GM12878 (cell line): ENCODE measurements around the gene ATP5F1A. TPM values are rescaled to one million over a fixed set of nuclear protein-coding genes. Genes with fewer than 3 reads are reported as not detected.

ENCODE experiments used
- ATAC-seq: fragments of 200-7000 bp; cut with Tn5 transposase; 3 replicates; pipeline ENCODE4 v1.9.1; 2020; ENCODE audit warnings: mild to moderate bottlenecking, moderate library complexity
- BruUV-seq: library from RNA; stranded (reverse); fragments of 400-500 nt; replicated peaks from 2 replicates; lab custom pipeline; 2021; lab: Mats Ljungman, UMichigan
- CTCF ChIA-PET: fragments of 300-600 bp; sonication (Branson Sonifier 250); formaldehyde crosslinking; extraction: SDS; loops from one replicate; lab custom pipeline; 2021; ENCODE audit warnings: inconsistent platforms; lab: Yijun Ruan, JAX
- POLR2A ChIA-PET: fragments of 350-600 bp; formaldehyde crosslinking; extraction: SDS; loops from one replicate; lab custom pipeline; 2021; ENCODE audit warnings: inconsistent platforms; lab: Charles Lee
- RAD21 ChIA-PET: fragments of 300-600 bp; sonication (Branson Sonifier 250); formaldehyde crosslinking; loops from one replicate; lab custom pipeline; 2023; ENCODE audit warnings: antibody characterized with exemption; ENCODE audit not compliant: unreplicated experiment; lab: Charles Lee
- SMC1A ChIA-PET: fragments of 300-600 bp; sonication (Branson Sonifier 250); formaldehyde crosslinking; loops from one replicate; lab custom pipeline; 2023; ENCODE audit not compliant: unreplicated experiment, uncharacterized antibody; lab: Charles Lee
- DNase-seq: peaks from one replicate; pipeline ENCODE4 v3.0.0-alpha.2; 2011; ENCODE audit warnings: low read depth, low spot score
- FAIRE-seq: peaks from 3 replicates; lab custom pipeline; 2011; peaks lifted over from hg19 to GRCh38; lab: Jason Lieb, UNC
- H2AFZ ChIP-seq: 2 replicates; pipeline ENCODE4 v1.6.0; 2011; ENCODE audit warnings: low read depth, low read length, control low read depth; ENCODE audit not compliant: control insufficient read depth
- H3K27ac ChIP-seq: 2 replicates; pipeline ENCODE4 v1.5.1; 2011; ENCODE audit warnings: control low read depth; ENCODE audit not compliant: control insufficient read depth, insufficient read depth
- H3K27me3 ChIP-seq, 2 experiments: replicated peaks in 1 of 2; 2 replicates each; pipeline versions ENCODE4 v1.6.0 to v1.6.1; 2011; ENCODE audit warnings: low read length in 1 of 2; ENCODE audit not compliant: control insufficient read depth in 2 of 2, insufficient read depth in 2 of 2
- H3K36me3 ChIP-seq, 2 experiments: 2 replicates each; pipeline ENCODE4 v1.5.1; 2011; ENCODE audit warnings: low read length in 1 of 2; ENCODE audit not compliant: control insufficient read depth in 2 of 2, insufficient read depth in 2 of 2
- H3K4me1 ChIP-seq: 2 replicates; pipeline ENCODE4 v1.6.1; 2011; ENCODE audit warnings: mild to moderate bottlenecking, low read length, moderate library complexity, mixed read lengths; ENCODE audit not compliant: control insufficient read depth, insufficient read depth
- H3K4me2 ChIP-seq: 2 replicates; pipeline ENCODE4 v1.6.0; 2011; ENCODE audit warnings: control low read depth; ENCODE audit not compliant: control insufficient read depth, insufficient read depth
- H3K4me3 ChIP-seq: fragments of 200-600 bp; sonication (generic); 2 replicates; pipeline ENCODE4 v1.5.1; 2016
- H3K79me2 ChIP-seq: 2 replicates; pipeline ENCODE4 v1.6.0; 2011; ENCODE audit warnings: low read length; ENCODE audit not compliant: control insufficient read depth, insufficient read depth
- H3K9ac ChIP-seq: 2 replicates; pipeline ENCODE4 v1.8.0; 2011; ENCODE audit warnings: low read length, control low read depth, mixed read lengths; ENCODE audit not compliant: control insufficient read depth, insufficient read depth
- H3K9me3 ChIP-seq: replicated peaks from 3 replicates; pipeline ENCODE4 v1.5.1; 2011; ENCODE audit warnings: mild to moderate bottlenecking, low read length; ENCODE audit not compliant: control insufficient read depth, insufficient read depth
- H4K20me1 ChIP-seq: 2 replicates; pipeline ENCODE4 v1.6.0; 2011; ENCODE audit not compliant: control insufficient read depth, insufficient read depth
- ETV6 ChIP-seq, 2 experiments: fragments of 450-650 bp in 1 of 2; IDR thresholded peaks in 1 of 2; conservative IDR thresholded peaks in 1 of 2; 2 replicates each; pipeline ENCODE4 v1.6.1; 2014; ENCODE audit warnings: antibody characterized with exemption in 1 of 2, borderline replicate concordance in 1 of 2, low read depth in 1 of 2, mild to moderate bottlenecking in 1 of 2, moderate library complexity in 1 of 2
- FOXK2 ChIP-seq: fragments of 450-650 bp; IDR thresholded peaks from 2 replicates; pipeline ENCODE4 v1.6.1; 2017; ENCODE audit warnings: mild to moderate bottlenecking, moderate library complexity
- JUNB ChIP-seq: IDR thresholded peaks from 2 replicates; pipeline ENCODE4 v1.6.1; 2016; ENCODE audit warnings: antibody characterized with exemption, mild to moderate bottlenecking
- MXI1 ChIP-seq: fragments of 150-350 bp; IDR thresholded peaks from 2 replicates; pipeline ENCODE4 v1.6.1; 2011; ENCODE audit warnings: low read depth, mild to moderate bottlenecking, inconsistent platforms, low read length, improper control_type of control experiment
- PAX5 ChIP-seq: IDR thresholded peaks from 2 replicates; pipeline ENCODE4 v1.6.1; 2011; ENCODE audit warnings: low read depth, low read length, borderline replicate concordance
- POLR2AphosphoS2 ChIP-seq: IDR thresholded peaks from 2 replicates; pipeline ENCODE4 v1.6.1; 2011; ENCODE audit warnings: low read depth, mild to moderate bottlenecking, low read length, improper control_type of control experiment, moderate library complexity
- RUNX3 ChIP-seq: IDR thresholded peaks from 2 replicates; pipeline ENCODE4 v1.6.1; 2012; ENCODE audit warnings: low read length, inconsistent platforms
- STAT3 ChIP-seq: IDR thresholded peaks from 2 replicates; pipeline ENCODE4 v1.6.1; 2011; ENCODE audit warnings: low read depth, low read length, improper control_type of control experiment
- YY1 ChIP-seq: IDR thresholded peaks from 2 replicates; pipeline ENCODE4 v1.6.1; 2011; ENCODE audit warnings: low read depth, mild to moderate bottlenecking, low read length
- ZZZ3 ChIP-seq: IDR thresholded peaks from 2 replicates; pipeline ENCODE4 v1.6.1; 2011; ENCODE audit warnings: low read depth; ENCODE audit not compliant: control insufficient read depth, insufficient read length
- WGBS: methylation state at CpG from one replicate; pipeline ENCODE4 v1.1.6; 2016; ENCODE audit warnings: low lambda C conversion rate; ENCODE audit not compliant: insufficient replicate concordance, insufficient coverage; ENCODE audit errors: missing lambda C conversion rate; 5-methylcytosine and 5-hydroxymethylcytosine counted together
- in situ Hi-C: fragments of 300-500 bp; cut with MboI; formaldehyde crosslinking; loops from 9 replicates; pipeline ENCODE4 v1.14.3; 2018; ENCODE audit warnings: mixed read lengths
- intact Hi-C: fragments of 100-400 bp; cut with micrococcal nuclease; formaldehyde crosslinking; loops from one replicate; pipeline ENCODE4 v1.14.2; 2022; ENCODE audit not compliant: unreplicated experiment
- polyA plus RNA-seq, 11 experiments: library from polyadenylated mRNA; depleted of rRNA in 4 of 11; unstranded in 6 of 11; stranded (reverse) in 5 of 11; fragments of >200 nt; fragmentation: Nextera tagmentation in 4 of 11; fragmentation: Illumina TruSeq in 1 of 11; extraction: Ambion mirVana in 4 of 11; extraction: Trizol in 1 of 11; gene quantifications; 1 replicate in 1 of 11; 2 replicates in 10 of 11; pipeline versions ENCODE4 v1.2.1 to v1.2.3, GENCODE V29; 2011 to 2016; ENCODE audit warnings: inconsistent platforms in 2 of 11, missing spikeins in 2 of 11, low read depth in 1 of 11
- total RNA-seq, 4 experiments: library from RNA; depleted of rRNA in 3 of 4; stranded (reverse); fragments of >200 nt in 3 of 4; fragmentation: Illumina TruSeq in 1 of 4; extraction: Trizol in 1 of 4; gene quantifications; 2 replicates each; pipeline versions ENCODE4 v1.2.1 to v1.2.3, GENCODE V29; 2013 to 2021

ATP5F1A gene
- total and polyA plus RNA-seq, 10 of the 15 experiments (the other 5 are each of a cell fraction or from before 2014, with no cell fraction given): 592 to 1,161 (median 723) TPM

DNA sequence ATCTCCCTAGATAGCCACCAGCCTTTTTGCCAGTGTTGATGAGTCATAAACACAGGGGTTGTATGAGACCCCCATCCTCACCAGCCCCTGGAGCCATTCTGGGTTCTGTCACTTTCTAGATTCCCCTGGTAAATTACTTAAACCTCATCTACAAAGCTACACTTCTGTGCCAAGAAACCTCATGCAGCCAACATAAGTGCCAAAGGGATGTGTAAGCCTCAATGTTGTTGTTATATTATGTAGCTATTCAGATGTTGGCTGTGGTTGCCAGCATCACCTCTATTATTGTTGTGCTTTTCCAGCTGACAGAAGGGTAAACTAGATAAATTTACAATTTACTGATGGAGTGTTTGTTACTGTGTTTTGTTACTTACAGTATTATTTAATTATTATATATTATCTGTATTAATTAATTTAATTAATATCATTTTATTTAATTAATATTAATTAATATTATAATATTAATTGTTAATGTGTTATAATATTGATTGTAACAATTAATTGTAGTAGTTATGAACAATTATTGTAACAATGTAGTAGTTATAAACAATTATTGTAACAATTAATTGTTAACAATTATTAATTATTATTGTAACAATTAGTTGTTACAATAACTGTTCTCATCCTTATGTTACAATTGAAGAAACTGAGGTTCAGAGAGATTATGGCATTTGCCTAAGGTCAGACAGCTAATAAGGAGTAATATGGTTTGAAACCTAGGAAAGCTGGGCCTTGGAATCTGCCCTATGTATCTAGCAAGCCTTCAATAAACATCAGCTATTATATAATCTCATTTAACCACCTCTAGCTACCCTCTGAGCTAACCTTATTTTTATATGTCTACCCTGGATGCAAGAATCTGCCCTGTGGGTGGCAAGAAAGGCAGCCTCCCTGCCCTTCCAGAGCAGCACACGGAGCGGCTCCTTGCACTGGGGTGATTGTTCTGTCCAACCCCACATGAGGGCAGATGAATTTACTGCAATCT is 62.1 kb downstream of the ATP5F1A start:
- POLR2A ChIA-PET: interaction anchor here (0.6 kb wide), 1 partner anchor 29 kb away, joined by 4 read pairs; no protein-coding TSS in a partner anchor
- SMC1A ChIA-PET: interaction anchor here (1.2 to 1.9 kb wide), 3 partner anchors 17 to 39 kb away, joined by 3 to 4 read pairs (median 4); no protein-coding TSS in a partner anchor
- DNase-seq (no peak), ATAC-seq (no peak), FAIRE-seq (no peak)
- Histone ChIP-seq H3K27me3 (no peaks in the 10 kb centered on the region), H3K4me2 (no peak overlapping the region), H3K4me1 (no peaks in the 10 kb centered on the region), H3K79me2 (no peaks in the 10 kb centered on the region), H4K20me1 (no peaks in the 10 kb centered on the region), H3K4me3 (no peak overlapping the region), H2AFZ (no peak overlapping the region), H3K9ac (no peak overlapping the region), H3K36me3 (no peaks in the 10 kb centered on the region), H3K27ac (no peak overlapping the region), H3K9me3 (no peaks in the 10 kb centered on the region)
- no TSS peak for BruUV-seq
- intact Hi-C loops: no loop called here
- no peak for TF ChIP-seq FOXK2
- 95% methylated on average over 2 of the region's 2 CpGs for WGBS
- RAD21 ChIA-PET: no interaction called here
- in situ Hi-C loops: no loop called here
- CTCF ChIA-PET: interaction anchor here (0.6 to 1.4 kb wide), 2 partner anchors 35 to 166 kb away, joined by 3 read pairs; no protein-coding TSS in a partner anchor

- RAD21 ChIA-PET: no interaction called here
- no TSS peak for BruUV-seq
- Histone ChIP-seq H3K4me2 (no peak overlapping the region), H4K20me1 (no peaks in the 10 kb centered on the region), H3K27ac (no peak overlapping the region), H3K4me1 (no peaks in the 10 kb centered on the region), H2AFZ (no peak overlapping the region), H3K79me2 (no peaks in the 10 kb centered on the region), H3K36me3 (no peaks in the 10 kb centered on the region), H3K27me3 (no peaks in the 10 kb centered on the region), H3K9ac (no peak overlapping the region), H3K4me3 (no peak overlapping the region), H3K9me3 (no peaks in the 10 kb centered on the region)
- 0% methylated on average over 1 of the region's 1 CpG for WGBS
- SMC1A ChIA-PET: interaction anchor here (0.6 to 1.1 kb wide), 3 partner anchors 39 to 751 kb away, joined by 3 to 5 read pairs (median 3); no protein-coding TSS in a partner anchor
- FAIRE-seq: no peak
- POLR2A ChIA-PET: interaction anchor here (0.6 kb wide), 1 partner anchor 46 kb away, joined by 3 read pairs; no protein-coding TSS in a partner anchor
- CTCF ChIA-PET: interaction anchor here (0.8 to 0.9 kb wide), 2 partner anchors 36 to 340 kb away, joined by 3 read pairs; no protein-coding TSS in a partner anchor
- no peak for DNase-seq
- TF ChIP-seq JUNB (0 out of 2 replicates have a peak, but pooled peaks have one; percentile 18), POLR2AphosphoS2 (no peak), STAT3 (no peak), ZZZ3 (no peak), RUNX3 (0 out of 2 replicates have a peak, but pooled peaks have one; percentile 12), PAX5 (no peak), ETV6 (conservative IDR thresholded peaks at IDR 0.05 in 1 of 2, IDR thresholded peaks at IDR 0.05 in 1 of 2; ENCODE audit: borderline replicate concordance in 1 of 2, low read depth in 1 of 2) (0 out of 4 replicates have a peak, but pooled peaks of 1 of the 2 experiments have one; percentile 22), MXI1 (no peak), YY1 (no peak)
- intact Hi-C loops: no loop called here
- in situ Hi-C loops: no loop called here
- ATAC-seq: no peak
These were observed 63.9 kb downstream of the ATP5F1A start for GRCh38 chr18:46034230-46034629.
